ENCODE data around the gene ARHGAP4. TPM values are rescaled to one million over a fixed set of nuclear protein-coding genes. Genes with fewer than 3 reads are reported as not detected.

Gene ARHGAP4
- total RNA-seq, 2 donors from 2014 or later = 7.6 to 8.9 TPM

DNA sequence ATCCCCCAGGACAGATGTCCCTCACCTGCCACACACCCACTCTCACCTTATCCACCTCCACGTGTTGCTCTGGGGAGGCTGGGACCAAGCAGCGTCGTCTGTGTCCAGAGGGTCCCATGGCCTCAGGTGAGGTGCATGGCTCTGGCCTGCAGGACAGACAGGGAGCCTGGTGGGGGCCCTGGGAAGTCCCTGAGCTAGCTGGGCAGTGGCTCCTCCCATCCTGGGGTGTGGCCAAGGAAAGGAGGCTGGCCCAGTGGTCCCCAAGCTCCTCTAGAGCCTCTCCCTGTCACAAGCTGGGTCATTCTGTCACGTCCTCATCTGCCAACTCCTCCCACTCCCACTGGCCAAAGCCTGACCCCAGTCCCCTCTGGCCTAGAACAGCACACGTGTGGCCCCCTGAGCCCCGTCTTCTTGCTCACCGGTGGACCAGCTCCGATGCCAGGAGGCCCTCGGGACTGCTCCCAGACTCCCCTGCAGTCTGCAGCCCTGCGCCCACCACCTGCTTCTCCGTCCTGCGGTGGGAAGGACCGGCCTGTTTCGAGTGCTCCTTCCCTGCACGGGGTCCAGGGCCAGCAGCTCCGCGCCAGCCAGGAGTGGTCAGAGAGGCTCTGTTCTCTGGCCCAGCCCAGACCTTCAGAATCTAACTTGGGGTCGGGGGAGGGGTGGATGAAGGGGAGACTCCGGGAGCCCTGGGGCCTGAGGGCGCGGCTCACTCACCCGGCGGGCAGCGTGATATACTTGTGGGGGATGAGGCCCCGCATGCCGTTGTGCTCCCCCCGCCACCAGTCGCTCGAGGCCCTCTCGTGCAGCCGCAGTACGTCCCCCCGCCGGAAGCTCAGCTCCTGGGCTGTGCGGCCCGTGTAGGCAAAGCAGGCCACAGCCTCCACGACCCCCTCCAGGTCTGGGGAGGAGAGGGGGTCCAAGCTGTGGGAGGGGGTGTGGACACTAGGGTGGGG, 16.8 kb downstream of the ARHGAP4 start:
- H3K27me3 ChIP-seq = peaks cover 0 to 3% of the 10 kb centered on the region in 2 donors
- no peaks in the 10 kb centered on the region for H3K4me1 ChIP-seq
- no peak overlapping the region for H3K27ac ChIP-seq
- no peaks in the 10 kb centered on the region for H3K9me3 ChIP-seq
- TF ChIP-seq, protein P1, sequence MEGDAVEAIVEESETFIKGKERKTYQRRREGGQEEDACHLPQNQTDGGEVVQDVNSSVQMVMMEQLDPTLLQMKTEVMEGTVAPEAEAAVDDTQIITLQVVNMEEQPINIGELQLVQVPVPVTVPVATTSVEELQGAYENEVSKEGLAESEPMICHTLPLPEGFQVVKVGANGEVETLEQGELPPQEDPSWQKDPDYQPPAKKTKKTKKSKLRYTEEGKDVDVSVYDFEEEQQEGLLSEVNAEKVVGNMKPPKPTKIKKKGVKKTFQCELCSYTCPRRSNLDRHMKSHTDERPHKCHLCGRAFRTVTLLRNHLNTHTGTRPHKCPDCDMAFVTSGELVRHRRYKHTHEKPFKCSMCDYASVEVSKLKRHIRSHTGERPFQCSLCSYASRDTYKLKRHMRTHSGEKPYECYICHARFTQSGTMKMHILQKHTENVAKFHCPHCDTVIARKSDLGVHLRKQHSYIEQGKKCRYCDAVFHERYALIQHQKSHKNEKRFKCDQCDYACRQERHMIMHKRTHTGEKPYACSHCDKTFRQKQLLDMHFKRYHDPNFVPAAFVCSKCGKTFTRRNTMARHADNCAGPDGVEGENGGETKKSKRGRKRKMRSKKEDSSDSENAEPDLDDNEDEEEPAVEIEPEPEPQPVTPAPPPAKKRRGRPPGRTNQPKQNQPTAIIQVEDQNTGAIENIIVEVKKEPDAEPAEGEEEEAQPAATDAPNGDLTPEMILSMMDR (IDR thresholded peaks at IDR 0.05) = no peak
- H3K4me3 ChIP-seq = no peak overlapping the region
- H3K36me3 ChIP-seq = no peaks in the 10 kb centered on the region
- no peak for DNase-seq (ENCODE audit: low spot score)

DNA sequence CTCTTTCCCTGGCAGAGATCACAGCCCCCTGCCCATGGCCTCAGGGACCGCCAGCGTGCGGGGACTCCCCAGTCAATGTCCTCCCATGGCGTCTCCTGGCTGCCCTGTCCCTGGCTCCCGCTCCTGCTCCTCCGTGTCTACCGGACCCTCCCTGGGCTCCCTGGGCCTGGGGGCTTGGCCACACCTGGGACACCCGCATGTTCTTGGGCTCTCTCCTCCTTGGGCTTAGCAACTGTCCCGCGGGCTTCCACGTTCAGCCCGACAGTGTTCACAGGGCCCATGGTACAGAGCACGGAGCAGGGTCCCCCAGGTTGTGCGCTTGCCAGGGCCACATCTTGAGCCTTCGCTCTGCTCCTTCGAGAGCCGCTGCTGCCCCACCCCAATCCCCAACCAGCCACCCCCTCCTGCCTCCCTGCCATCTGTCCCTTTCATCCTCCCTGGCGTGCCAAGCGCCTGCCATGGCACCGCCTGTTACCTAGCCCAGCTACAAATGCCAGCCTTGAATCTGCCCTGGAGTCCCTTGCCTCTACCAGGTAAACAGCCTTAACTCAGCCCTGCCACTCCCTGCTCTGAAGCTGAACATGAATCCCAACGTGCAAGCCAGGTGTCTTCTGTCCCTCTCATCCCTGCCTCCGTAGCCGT, 17.7 kb downstream of the ARHGAP4 start:
- no peaks in the 10 kb centered on the region for H3K4me1 ChIP-seq
- H3K9me3 ChIP-seq = no peaks in the 10 kb centered on the region
- no peaks in the 10 kb centered on the region for H3K36me3 ChIP-seq
- TF ChIP-seq, protein P1 (IDR thresholded peaks at IDR 0.05) = no peak
- no peak overlapping the region for H3K27ac ChIP-seq
- DNase-seq (ENCODE audit: low spot score) = no peak
- peaks cover 0 to 3% of the 10 kb centered on the region in 2 donors for H3K27me3 ChIP-seq
- H3K4me3 ChIP-seq = no peak overlapping the region

DNA sequence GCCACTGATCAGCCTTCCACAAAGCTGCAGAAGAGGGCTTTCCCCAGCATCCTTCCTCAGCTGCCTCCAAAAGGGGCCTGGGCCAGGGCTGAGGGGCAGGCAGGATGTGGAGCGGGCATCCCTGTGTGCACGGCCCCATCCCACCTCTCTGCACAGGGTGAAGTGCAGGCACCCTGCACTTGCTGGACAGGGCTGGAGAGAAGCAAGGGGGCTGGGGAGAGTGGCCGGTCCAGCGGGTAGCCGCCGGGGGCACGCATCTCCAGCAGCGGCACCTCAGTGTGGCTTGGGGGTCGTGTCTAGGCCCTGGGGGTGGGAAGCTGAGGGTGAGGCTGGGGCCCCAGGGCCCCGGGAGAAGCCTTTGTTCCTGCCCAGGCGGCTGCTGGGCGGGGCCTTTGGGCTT, 18.6 kb downstream of the ARHGAP4 start:
- Histone ChIP-seq H3K9me3 (no peaks in the 10 kb centered on the region), H3K4me3 (no peak overlapping the region), H3K27me3 (peaks cover 0 to 3% of the 10 kb centered on the region in 2 donors), H3K36me3 (no peaks in the 10 kb centered on the region), H3K4me1 (peaks cover 0 to 6% of the 10 kb centered on the region in 2 donors), H3K27ac (no peak overlapping the region)
- TF ChIP-seq, protein P1 (IDR thresholded peaks at IDR 0.05) = no peak
- DNase-seq (ENCODE audit: low spot score) = no peak

DNA sequence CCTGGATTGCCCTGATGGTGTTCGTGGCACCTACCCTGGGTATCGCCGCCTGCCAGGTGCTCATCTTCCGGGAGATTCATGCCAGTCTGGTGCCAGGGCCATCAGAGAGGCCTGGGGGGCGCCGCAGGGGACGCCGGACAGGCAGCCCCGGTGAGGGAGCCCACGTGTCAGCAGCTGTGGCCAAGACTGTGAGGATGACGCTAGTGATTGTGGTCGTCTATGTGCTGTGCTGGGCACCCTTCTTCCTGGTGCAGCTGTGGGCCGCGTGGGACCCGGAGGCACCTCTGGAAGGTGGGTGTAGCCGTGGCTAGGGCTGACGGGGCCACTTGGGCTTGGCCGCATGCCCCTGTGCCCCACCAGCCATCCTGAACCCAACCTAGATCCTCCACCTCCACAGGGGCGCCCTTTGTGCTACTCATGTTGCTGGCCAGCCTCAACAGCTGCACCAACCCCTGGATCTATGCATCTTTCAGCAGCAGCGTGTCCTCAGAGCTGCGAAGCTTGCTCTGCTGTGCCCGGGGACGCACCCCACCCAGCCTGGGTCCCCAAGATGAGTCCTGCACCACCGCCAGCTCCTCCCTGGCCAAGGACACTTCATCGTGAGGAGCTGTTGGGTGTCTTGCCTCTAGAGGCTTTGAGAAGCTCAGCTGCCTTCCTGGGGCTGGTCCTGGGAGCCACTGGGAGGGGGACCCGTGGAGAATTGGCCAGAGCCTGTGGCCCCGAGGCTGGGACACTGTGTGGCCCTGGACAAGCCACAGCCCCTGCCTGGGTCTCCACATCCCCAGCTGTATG, 19.7 kb downstream of the ARHGAP4 start:
- H3K4me3 ChIP-seq = no peak overlapping the region
- no peaks in the 10 kb centered on the region for H3K9me3 ChIP-seq
- H3K27ac ChIP-seq = no peak overlapping the region
- no peak for DNase-seq (ENCODE audit: low spot score)
- peaks cover 0 to 17% of the 10 kb centered on the region in 2 donors for H3K4me1 ChIP-seq
- peaks cover 0 to 3% of the 10 kb centered on the region in 2 donors for H3K27me3 ChIP-seq
- TF ChIP-seq, protein P1 (IDR thresholded peaks at IDR 0.05) = no peak
- no peaks in the 10 kb centered on the region for H3K36me3 ChIP-seq

DNA sequence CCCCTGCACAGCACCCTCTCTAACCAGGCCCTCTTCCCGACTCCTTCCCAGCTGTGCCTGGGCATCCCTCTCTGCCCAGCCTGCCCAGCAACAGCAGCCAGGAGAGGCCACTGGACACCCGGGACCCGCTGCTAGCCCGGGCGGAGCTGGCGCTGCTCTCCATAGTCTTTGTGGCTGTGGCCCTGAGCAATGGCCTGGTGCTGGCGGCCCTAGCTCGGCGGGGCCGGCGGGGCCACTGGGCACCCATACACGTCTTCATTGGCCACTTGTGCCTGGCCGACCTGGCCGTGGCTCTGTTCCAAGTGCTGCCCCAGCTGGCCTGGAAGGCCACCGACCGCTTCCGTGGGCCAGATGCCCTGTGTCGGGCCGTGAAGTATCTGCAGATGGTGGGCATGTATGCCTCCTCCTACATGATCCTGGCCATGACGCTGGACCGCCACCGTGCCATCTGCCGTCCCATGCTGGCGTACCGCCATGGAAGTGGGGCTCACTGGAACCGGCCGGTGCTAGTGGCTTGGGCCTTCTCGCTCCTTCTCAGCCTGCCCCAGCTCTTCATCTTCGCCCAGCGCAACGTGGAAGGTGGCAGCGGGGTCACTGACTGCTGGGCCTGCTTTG, 20.5 kb downstream of the ARHGAP4 start:
- no peaks in the 10 kb centered on the region for H3K36me3 ChIP-seq
- no peak overlapping the region for H3K27ac ChIP-seq
- H3K9me3 ChIP-seq = no peaks in the 10 kb centered on the region
- H3K4me1 ChIP-seq = peaks cover 0 to 23% of the 10 kb centered on the region in 2 donors
- TF ChIP-seq, protein P1 (IDR thresholded peaks at IDR 0.05) = no peak
- peak overlapping the region; percentile 14 to 39 for H3K4me3 ChIP-seq
- peaks cover 0 to 3% of the 10 kb centered on the region in 2 donors for H3K27me3 ChIP-seq
- no peak for DNase-seq (ENCODE audit: low spot score)

Data from right atrium auricular region (tissue), 2 donors.